Measurements from ENCODE around the gene C3orf52. TPM values are rescaled to one million over a fixed set of nuclear protein-coding genes. Genes with fewer than 3 reads are reported as not detected.
"Not testable (repeated sequence)": the region's sequence is repeated elsewhere in the genome, so short reads cannot be mapped to it uniquely, and the experiment has no call there.

C3orf52 gene, protein sequence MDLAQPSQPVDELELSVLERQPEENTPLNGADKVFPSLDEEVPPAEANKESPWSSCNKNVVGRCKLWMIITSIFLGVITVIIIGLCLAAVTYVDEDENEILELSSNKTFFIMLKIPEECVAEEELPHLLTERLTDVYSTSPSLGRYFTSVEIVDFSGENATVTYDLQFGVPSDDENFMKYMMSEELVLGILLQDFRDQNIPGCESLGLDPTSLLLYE
- total RNA-seq (10.4 and 15.4 TPM in 2 replicates), polyA plus RNA-seq (10.0 and 18.8 TPM in 2 replicates)

DNA sequence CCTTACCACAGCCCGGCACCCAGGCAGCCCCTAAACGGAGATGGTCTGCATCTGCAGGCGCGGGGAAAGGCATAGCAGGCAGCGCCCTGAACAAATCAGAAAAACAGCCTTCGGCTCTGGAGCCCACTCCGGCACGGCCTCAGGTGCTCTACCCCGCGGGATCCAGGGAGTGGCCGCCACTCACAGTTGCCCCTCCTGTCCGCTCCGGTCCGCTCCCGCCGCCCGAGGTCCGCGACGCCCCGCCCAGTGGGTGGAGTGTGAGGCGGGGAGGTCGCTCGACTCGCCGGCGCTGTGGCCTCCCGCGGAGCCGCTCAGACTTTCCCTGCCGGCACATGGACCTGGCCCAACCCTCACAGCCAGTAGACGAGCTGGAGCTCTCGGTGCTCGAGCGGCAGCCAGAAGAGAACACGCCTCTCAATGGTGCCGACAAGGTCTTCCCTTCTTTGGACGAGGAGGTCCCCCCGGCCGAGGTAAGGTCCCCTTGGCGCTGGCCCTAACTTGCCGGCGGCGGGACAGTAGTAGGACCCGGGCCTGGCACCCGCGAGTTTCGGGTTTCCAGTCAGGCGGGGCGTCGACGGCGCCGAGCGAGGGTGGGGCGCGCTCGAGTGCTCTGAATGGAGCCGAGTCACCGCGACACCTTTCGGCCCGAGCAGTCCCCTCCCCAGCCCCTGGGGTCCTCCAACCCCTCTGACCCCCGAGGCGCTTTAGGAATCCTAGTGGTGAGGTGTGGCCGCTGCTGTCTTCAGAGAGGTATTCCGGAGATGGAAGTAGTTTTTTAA lies at the start of gene C3orf52:
Gene C3orf52, plus strand, starts transcription at position 314 of the 779 bp plus-strand sequence. Its CDS starts 19 bp downstream, at position 333.
- no peaks in the 10 kb centered on the region for H3K36me3 ChIP-seq
- peak within 1 kb of the TSS; percentile 36 for H3K4me3 ChIP-seq
- no peaks in the 10 kb centered on the region for H3K9me3 ChIP-seq (ENCODE audit: low read depth)
- no peak within 1 kb of the TSS for H3K27ac ChIP-seq
- peaks cover 52% of the 10 kb centered on the region for H3K4me1 ChIP-seq (ENCODE audit: low read depth)
- peaks cover 5% of the 10 kb centered on the region for H3K27me3 ChIP-seq
- peak; percentile 86 to 90 for DNase-seq (ENCODE audit: low read depth in 1 of 2, low spot score in 1 of 2)
- TF ChIP-seq, protein P1, sequence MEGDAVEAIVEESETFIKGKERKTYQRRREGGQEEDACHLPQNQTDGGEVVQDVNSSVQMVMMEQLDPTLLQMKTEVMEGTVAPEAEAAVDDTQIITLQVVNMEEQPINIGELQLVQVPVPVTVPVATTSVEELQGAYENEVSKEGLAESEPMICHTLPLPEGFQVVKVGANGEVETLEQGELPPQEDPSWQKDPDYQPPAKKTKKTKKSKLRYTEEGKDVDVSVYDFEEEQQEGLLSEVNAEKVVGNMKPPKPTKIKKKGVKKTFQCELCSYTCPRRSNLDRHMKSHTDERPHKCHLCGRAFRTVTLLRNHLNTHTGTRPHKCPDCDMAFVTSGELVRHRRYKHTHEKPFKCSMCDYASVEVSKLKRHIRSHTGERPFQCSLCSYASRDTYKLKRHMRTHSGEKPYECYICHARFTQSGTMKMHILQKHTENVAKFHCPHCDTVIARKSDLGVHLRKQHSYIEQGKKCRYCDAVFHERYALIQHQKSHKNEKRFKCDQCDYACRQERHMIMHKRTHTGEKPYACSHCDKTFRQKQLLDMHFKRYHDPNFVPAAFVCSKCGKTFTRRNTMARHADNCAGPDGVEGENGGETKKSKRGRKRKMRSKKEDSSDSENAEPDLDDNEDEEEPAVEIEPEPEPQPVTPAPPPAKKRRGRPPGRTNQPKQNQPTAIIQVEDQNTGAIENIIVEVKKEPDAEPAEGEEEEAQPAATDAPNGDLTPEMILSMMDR (IDR thresholded peaks at IDR 0.05; ENCODE audit: low read depth, low read length) = peak; percentile 5

DNA sequence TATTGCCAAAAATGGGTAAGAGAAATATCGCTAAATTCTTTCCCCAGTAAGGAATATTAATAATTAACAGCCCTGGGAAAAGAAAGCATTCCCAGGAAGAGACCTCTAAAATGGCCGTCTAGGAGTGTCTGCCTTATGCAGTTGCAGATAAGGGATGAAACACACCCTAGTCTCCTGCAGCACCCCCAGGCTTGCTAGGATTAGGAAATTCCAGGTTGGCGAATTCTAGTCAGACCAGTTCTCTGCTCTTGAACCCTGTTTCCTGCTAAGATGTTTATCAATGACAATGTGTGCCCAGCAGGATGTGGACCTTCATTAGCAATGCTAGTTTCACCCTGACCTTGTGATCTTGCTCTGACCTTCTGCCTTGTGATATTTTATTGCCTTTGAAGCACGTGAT lies 49.0 kb upstream of the C3orf52 start:
- not testable (repeated sequence) for H3K36me3 ChIP-seq; DNase-seq (ENCODE audit: low read depth in 1 of 2, low spot score in 1 of 2); H3K9me3 ChIP-seq (ENCODE audit: low read depth); H3K4me3 ChIP-seq; H3K27ac ChIP-seq
- Histone ChIP-seq H3K4me1 (ENCODE audit: low read depth) (peaks cover 13% of the 10 kb centered on the region), H3K27me3 (peaks cover 23% of the 10 kb centered on the region)

DNA sequence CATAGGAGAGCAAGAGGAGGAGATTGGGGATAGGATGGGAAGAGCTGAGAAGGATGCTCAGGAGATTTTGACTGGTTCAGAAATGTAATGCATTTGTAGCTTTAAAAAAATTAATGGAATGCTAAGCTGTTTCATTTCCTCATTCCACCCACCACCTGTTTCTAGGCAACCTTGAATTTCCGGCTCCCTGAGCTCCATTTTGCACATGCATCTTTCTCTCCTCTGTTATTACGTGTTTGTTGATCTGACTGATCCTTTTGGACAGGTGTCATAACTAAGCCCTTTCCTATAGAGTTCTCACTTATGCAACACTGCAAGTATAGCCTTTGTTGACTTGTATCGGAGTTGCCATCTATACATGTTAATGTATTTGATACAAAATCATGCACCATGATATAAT lies 47.3 kb upstream of the C3orf52 start:
- H3K27me3 ChIP-seq = peaks cover 25% of the 10 kb centered on the region
- H3K4me3 ChIP-seq = no peak overlapping the region
- no peak overlapping the region for H3K27ac ChIP-seq
- no peaks in the 10 kb centered on the region for H3K36me3 ChIP-seq
- no peaks in the 10 kb centered on the region for H3K9me3 ChIP-seq (ENCODE audit: low read depth)
- DNase-seq (ENCODE audit: low read depth in 1 of 2, low spot score in 1 of 2) = peak in 1 of 2 donors; percentile 14
- TF ChIP-seq, protein P1 (IDR thresholded peaks at IDR 0.05; ENCODE audit: low read depth, low read length) = no peak
- H3K4me1 ChIP-seq (ENCODE audit: low read depth) = peaks cover 22% of the 10 kb centered on the region

DNA sequence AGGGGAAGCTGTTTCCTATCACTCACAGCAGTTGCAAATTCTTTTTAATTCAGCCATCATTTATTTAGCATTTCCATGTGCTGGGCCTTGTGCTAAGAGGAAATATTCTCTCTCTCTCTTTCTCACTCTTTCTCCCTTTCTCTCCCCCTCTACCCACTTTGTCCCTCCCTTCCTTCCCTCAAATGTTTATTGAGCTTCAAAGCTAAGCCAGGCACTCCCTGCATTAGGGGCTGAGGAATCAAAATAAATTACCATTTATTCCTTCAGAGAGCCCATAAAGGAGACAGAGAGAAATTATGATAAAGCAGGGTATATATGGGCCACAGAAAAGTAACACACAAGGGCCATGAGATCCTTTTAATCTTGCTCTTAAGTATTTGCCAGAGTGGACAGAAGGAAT lies 44.9 kb upstream of the C3orf52 start:
- no peaks in the 10 kb centered on the region for H3K9me3 ChIP-seq (ENCODE audit: low read depth)
- DNase-seq (ENCODE audit: low read depth in 1 of 2, low spot score in 1 of 2) = no peak
- H3K4me3 ChIP-seq = no peak overlapping the region
- H3K27ac ChIP-seq = no peak overlapping the region
- TF ChIP-seq, protein P1 (IDR thresholded peaks at IDR 0.05; ENCODE audit: low read depth, low read length) = no peak
- H3K4me1 ChIP-seq (ENCODE audit: low read depth) = peaks cover 14% of the 10 kb centered on the region
- H3K36me3 ChIP-seq = no peaks in the 10 kb centered on the region
- H3K27me3 ChIP-seq = peaks cover 40% of the 10 kb centered on the region

DNA sequence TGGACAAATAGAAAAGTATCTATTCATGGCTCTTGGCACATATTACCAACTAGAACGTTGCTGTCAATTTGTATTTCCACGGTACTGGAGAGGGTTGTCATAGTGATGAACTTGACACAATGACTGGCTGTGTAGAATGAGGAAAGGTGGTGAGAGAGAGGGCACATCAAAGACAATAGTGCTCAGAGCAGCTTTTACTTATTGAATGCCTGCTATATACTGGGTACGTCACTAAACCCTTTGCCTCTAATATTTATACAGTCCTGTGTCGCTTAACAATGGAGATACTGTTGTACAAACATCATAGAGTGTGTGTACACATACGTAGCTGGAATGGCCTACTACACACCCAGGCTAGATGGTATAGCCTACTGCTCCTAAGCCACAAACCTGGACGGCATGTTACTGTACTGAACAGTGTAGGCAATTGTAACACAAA lies 43.3 kb upstream of the C3orf52 start:
- TF ChIP-seq, protein P1 (IDR thresholded peaks at IDR 0.05; ENCODE audit: low read depth, low read length) = no peak
- no peak overlapping the region for H3K4me3 ChIP-seq
- peaks cover 40% of the 10 kb centered on the region for H3K27me3 ChIP-seq
- H3K9me3 ChIP-seq (ENCODE audit: low read depth) = no peaks in the 10 kb centered on the region
- no peaks in the 10 kb centered on the region for H3K36me3 ChIP-seq
- H3K4me1 ChIP-seq (ENCODE audit: low read depth) = peaks cover 14% of the 10 kb centered on the region
- DNase-seq (ENCODE audit: low read depth in 1 of 2, low spot score in 1 of 2) = no peak
- no peak overlapping the region for H3K27ac ChIP-seq
